GM20431 (cell line): ENCODE measurements around the gene METTL15.
"Not testable (repeated sequence)": the region's sequence is repeated elsewhere in the genome, so short reads cannot be mapped to it uniquely, and the experiment has no call there.

Experiments used
- in situ Hi-C: fragments of 300-500 bp; cut with MseI, MboI; formaldehyde crosslinking; loops from one replicate; pipeline ENCODE4 v1.15.0; 2020; ENCODE audit warnings: low sequenced_read_pairs; ENCODE audit not compliant: unreplicated experiment

Gene METTL15

DNA sequence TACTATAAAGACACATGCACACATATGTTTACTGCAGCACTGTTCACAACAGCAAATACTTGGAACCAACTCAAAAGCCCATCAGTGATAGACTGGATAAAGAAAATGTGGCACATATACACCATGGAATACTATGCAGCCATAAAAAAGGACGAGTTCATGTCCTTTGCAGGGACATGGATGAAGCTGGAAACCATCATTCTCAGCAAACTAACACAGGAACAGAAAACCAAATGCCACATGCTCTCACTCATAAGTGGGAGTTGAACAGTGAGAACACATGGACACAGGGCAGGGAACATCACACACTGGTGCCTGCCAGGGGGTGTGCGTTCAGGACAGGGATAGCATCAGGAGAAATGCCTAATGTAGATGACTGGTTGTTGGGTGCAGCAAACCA, 164.1 kb downstream of the METTL15 start:
- in situ Hi-C loops = not testable (repeated sequence)

DNA sequence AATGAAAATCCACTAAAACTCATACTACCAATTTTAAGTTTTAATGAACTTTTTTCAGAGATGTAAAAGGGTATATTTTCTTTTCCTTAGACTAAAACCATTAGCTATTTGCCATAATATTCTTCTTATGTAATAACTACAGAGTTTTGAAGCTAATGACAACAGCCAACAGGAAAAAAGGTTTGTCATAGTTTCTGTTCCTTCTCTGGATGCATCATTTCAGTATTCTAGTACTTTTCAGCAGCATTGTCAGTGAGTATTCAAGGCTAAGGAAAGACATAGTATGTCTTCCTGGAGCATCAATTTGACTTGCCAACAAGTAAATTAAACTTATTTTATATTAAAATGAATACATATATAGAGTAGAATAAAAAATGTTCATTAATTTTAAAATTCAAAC, 166.0 kb downstream of the METTL15 start:
- in situ Hi-C loops = no loop called here

DNA sequence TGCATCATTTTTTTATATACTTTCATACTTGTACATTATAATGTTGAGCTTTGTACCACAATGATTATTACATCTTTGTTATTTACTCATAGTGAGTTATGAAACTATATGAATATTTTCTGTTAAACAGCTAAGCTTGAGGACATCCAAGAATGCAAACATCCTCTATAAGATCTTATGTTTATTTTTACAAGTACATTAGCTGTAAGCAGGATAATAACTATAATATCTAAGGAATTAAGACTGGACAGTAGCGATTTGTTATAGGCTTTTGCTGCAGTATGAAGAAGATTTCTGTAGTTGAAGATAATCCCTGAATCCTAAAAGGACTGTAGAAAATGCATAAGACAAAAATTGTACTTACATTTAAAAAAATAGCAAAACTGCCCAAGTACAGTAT, 176.0 kb downstream of the METTL15 start:
- in situ Hi-C loops = no loop called here

DNA sequence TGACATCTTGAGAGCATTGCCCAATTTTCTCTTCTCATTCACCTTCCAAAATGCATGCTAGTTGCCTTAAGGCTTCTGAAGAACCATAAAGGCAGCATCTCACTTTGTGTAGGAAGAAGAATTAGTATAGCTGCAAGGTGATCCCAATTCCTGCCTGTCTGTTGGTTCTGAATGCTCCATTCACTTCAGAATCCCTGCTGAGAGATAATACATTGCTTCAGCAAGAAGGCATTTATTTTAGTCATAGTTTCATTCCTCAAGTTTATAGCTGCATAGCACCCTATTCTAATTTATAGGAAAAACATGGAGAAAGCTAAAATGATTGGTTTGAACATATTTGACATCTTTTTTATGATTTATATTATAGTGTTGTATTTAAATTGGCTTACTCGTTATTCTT, 181.3 kb downstream of the METTL15 start:
- in situ Hi-C loops = no loop called here

DNA sequence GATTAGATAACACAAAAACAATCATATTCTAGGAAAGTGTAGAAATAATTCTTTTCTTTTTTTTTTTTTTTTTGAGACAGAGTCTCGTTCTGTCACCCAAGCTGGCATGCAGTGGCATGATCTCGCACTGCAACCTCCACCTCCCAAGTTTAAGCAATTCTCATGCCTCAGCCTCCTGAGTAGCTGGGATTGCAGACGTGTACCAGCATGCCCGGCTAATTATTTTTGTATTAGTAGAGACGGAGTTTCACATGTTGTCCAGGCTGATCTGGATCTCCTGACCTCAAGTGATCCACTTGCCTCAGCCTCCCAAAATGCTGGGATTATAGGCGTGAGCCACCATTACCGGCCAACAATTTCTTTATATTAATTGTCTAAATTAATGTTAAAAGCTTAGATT, 182.8 kb downstream of the METTL15 start:
- in situ Hi-C loops = not testable (repeated sequence)

DNA sequence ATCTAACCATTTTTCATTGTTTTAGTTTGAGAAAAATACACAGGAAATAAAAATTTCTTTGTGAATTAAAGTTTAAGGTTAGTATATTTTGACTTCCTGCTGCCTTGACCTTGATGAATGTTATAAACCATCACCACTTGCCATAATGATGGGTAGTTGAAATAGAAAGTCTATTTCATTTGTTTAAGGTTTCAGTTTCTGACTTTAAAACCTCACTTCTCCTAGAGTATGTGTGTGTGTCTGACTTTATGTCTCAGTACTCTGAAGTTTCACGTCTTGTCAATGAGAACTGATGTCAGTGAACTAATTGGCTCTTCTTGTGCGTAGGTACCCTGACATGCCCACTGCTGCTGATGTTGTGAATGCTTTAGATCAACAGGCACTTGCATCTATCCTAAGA, 188.2 kb downstream of the METTL15 start:
- in situ Hi-C loops = no loop called here

DNA sequence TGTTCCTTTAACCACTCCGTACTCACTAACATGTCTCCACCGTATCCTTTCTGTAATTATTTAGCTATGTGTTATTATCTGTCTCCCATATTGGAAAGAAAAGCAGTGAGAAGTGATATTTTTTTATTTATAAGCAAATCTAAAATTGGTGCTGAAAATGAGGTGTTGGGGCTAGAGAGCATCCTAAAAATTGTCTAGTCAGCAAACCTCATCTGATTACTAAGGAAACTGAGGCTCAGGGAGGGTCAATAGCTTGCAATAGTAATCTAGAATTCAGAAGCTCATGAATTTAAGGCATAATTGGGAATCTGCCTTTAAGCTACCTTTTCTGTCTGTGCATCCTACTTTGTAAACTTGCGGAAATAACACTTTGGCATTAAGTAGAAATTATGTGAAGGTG, 190.0 kb downstream of the METTL15 start:
- in situ Hi-C loops = no loop called here

DNA sequence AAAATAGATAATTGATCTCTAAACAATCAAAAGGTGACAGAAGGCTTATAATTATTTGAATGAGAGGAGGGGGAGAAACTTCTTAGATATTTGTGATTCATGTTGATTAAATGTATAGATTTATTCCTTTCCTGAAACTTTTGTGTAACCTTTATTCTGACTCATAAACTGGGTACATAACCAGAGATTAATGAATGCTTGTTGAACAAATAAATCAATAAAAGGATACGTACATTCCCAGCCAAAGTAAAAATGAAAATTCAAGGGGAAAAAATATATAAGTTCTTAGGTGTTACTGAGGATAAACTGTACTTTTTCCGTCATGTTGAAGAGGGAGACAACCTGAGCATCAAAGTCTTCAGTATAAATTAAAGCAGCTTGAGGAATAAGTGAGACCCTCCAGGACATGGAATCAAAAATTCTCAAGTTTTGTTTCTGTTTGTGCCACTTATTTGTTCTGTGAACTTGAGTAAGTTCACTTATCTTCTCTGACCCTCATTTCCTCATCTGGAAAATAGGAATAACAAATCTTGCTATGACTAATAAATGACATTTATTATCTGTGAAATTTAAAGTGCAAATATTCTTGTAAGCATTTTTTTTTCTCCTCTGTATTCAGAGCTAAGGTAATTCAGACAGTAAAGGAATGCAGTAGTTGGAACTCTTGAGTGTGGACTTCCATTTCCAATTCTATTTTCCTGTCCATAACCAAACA, 195.4 kb downstream of the METTL15 start:
- in situ Hi-C loops = no loop called here

DNA sequence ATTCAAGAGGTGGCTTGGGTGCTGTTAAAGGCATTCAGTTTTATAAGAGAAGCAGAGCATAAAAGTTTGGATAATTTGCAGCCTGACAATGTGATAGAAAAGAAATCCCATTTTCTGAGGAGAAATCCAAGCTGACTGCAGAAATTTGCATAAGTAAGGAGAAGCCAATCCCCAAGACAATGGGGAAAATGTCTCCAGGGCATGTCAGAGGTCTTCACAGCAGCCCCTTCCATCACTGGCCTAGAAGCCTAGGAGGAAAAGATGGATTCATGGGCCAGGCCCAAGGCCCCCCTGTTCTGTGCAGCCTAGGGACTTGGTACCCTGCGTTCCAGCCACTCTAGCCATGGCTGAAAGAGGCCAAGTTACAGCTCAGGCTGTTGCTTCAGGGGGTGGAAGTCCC, 207.3 kb downstream of the METTL15 start:
- in situ Hi-C loops = no loop called here

DNA sequence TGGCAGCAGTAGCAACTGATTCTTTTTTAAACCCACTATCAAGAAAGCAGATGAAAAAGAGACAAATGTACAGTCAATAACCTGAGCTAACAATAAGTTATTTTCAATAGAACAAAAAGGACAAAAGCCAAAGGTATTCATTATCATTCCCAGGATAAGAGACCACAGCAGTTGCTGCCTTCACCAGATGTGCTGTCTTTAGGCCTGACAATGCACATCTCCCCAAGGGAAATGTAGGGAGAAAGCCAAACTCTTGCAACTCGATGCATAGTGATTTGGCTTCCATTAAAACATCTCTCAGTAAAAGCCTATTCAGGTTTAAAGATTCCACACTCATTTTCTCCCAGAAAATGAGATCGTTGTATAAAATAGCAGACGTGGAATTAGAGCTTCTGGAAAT, 210.7 kb downstream of the METTL15 start:
- in situ Hi-C loops = no loop called here

DNA sequence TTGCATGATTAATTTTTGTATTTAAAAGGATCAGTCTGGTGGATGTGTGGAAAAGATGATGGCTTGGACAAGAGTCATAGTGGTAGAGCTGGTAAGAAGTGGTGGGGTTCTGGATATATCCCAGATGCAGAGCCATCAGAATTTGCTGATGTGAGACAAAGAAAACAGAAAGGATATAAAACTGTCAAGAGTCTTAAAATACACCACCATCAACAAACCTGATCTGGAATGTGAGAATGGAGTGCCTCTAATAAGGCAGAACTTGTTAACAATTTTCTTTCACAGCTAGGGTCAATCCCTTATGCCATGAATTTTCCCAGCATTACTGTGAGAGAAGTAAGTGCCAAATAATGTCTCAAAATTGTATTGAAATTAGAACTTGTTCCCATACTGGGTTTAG, 215.4 kb downstream of the METTL15 start:
- in situ Hi-C loops = no loop called here

DNA sequence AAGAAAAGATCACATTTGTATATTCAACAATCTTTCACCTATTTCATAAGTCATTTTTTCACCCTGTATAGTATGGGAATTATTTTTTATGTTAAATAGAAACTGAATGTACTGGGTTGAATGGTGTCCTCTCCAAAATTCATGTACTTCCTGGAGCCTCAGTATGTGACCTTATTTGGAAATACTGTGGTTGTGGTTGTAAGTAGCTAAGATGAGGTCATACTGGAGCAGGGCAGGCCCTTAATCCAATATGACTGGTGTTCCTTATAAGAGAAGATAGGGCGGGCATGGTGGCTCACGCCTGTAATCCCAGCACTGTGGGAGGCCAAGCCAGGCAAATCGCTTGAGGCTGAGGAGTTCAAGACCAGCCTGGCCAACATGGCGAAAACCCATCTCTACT, 224.2 kb downstream of the METTL15 start:
- in situ Hi-C loops = not testable (repeated sequence)

DNA sequence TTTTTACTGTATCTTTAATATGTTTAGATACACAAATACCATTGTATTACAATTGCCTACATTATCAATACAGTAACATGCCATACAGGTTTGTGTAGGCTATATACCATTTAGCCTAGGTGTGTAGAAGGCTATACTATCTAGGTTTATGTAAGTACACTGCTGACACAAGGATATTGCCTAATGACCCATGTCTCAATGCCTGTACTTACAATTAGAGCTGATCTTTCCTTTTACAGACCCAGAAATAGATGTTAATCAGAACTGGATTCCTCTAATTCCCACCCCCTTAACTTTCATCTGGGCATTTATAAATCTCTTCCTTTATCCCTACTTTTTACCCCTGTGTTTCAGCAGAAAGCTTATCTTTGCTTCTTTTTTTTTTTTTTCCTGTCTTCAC, 229.5 kb downstream of the METTL15 start:
- in situ Hi-C loops = no loop called here

DNA sequence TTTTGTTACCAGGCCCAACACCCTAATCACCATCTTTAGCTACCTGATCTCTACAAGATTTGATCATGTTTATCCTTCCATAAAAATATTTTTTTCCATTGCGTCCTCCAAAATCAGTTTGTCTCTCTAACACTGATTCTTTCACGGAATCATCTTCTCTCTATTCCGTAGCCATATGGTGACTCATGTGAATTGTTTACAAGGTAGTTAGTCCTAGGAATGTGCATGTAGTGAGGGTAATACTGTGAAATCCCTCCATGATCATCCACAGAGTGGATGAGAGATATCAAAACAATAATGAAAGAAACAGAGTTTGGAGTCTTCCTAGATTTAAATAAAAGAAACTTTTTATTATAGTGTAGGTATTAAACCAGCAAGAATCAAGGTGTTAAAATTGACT, 230.2 kb downstream of the METTL15 start:
- in situ Hi-C loops = no loop called here

DNA sequence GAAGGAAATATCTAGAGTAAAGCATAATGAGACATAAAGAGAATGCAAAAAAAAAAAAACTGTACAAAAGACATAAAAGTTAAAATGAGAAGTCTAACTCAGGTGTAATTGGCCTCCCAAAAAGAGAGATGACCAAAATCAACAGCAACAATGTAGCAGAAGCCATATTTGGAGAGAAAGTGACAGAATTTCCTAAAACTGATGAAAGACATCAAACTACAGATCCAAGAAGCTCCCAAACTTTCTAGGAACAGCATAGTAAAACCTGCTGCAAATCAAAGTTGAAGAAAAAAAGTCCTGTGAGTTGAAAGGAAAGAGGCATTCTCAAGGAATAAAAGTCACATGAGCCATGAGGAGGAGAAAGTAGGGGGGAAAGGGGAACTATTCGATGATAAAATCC, 231.3 kb downstream of the METTL15 start:
- in situ Hi-C loops = no loop called here

DNA sequence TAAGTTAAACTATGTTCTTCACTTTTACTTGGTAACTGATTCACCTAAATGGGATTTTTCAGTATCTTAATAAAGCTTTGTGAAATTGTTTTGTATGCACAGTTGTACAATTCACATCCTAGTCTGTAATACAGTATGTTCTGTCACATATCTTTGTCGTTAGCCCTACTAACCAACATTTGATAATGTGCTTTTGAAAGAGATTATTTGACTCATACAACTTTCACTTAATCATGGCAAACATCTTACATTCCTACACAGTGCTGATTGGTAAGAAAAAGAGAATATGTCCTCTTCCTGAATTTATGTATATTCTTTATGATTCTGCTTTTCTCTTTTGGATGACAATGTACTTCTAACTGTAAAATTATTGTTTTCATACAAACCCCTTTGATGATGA, 234.5 kb downstream of the METTL15 start:
- in situ Hi-C loops = no loop called here

DNA sequence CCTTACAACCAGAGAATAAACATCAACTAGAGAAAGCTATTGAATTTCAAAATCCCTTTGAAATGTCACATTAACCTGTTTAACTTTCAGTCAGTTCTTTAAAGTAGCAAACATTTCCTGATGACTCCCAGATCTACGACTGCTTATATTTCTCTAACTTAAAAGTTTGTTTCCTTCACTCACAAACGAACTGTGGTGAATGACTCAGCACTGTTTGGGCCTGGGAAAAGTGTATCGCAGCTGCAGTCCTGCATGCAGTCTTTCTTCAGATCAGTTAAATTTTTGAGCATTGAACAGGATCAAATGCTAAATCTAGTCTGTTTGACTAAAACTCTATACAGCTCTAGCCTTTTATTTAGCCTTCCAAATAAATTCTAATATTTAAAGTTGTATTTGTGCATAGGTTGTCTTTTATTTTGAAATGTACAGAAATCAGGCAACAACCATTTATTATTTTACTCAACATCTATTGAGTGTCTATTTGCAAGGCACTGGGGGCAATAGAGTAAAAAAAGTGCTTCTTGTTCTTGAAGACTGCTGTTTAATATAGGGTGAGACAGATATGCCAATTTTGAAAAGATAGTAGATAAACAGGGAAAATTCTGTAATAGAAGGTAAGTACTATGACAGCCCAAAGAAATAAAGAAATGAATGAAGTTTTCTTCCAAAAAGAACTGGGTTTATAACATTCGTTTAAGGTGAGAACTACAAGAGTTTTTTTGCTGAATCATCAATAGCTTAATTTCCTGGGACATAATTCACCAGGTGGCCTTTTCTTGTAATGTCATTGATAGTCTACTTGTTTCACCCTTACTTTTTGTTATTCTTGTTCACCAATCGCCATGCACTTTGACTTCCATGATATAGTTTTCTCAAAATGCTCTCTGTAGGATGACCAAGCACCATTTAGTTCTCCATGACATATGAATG, 235.4 kb downstream of the METTL15 start:
- in situ Hi-C loops = no loop called here

DNA sequence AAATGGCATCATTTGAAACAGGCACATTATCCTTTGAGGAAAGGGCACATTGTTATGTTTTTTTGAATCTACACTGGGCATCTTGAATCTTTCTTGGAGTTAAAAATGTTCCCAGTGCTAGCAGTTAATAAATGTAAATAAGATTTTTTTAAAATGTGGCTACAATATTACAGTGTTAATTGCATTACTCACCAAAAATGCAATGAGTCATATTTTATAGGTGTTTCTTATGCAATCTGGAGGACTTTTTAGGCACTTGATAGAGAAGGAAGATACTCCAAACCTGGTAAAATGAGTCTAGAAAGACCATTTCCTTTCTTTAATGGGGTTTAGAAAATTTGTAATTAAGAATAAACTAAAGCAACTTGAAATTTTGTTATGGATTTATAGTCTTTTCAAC, 238.0 kb downstream of the METTL15 start:
- in situ Hi-C loops = no loop called here

DNA sequence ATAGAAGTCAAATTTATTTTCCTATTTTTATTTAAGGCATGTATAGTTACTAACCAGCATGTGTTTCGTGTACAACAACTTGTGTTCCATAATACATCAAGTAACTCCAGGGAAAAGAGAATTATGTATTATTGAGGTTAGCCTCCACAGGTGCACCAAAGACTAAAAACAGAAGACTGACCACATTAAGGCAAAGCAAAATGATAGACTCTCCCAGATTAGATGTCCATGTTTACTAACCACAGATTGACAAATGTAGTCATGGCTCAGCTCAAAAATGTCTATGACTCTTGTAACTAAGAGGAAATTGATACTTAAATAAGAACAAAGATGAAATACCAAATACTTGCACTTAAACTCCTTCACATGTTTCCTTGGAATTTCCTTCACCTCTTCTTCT, 238.5 kb downstream of the METTL15 start:
- in situ Hi-C loops = no loop called here

DNA sequence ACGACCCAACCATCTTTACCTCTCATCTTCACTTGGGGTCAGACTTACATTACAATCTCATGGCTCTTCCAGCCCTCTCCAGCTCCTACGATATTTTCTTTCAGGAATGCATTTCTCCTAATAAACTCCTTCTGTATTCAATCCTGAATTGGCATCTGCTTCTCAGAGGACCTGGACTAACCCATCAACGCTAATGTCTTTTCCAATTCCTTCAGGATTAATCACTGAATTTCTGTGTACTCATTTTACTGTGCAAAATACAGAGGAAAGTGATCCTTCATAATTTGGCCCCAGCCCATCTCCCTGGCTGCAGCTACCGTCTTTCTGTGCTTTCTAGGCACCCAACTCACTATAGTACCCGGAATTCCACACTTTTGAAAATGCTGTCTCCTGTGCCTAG, 239.2 kb downstream of the METTL15 start:
- in situ Hi-C loops = no loop called here

DNA sequence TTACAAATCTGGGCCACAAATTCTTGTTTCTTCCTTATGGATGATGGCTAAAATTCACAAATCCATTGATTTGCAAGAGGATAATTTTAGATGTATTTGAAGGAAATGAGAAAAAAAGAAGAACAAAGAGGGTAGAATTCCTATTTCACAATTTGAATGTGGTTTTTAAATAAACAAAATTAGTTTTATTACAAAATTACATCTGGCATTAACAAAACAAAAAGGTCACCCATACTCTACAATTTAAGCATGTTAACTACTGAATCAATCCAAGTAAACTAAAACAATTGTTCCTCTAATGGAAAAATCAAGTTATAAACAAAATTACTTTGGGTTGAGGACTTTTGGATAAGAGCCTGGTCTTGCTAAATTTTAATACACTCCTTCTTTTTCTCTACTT, 242.0 kb downstream of the METTL15 start:
- in situ Hi-C loops = no loop called here

DNA sequence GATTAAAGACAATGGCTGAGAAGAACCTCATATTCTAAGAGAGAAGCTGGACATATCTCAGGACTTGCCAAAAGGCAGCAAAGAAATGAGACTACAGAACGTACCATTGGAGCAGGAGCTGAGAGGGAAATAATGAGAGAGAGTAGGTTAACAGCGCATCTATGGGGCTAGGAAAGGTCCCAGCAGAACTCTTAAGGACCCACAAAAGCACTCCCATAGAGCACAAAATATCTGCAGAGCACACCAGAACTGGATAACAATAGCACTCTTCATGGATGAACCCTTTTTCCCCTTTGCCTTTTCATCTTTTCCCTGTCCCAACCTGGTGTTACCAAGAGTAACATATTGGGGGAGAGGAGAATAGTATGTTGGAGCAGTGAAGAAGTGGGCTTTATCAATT, 245.8 kb downstream of the METTL15 start:
- in situ Hi-C loops = no loop called here
